Dermis lymphatic vessel endothelial cell (primary cell): ENCODE results near the gene UNC5B. TPM values are rescaled to one million over a fixed set of nuclear protein-coding genes. Genes with fewer than 3 reads are reported as not detected.

Experiments
- total RNA-seq: library from RNA; depleted of rRNA; stranded (reverse); fragments of >200 nt; gene quantifications from 2 replicates; pipeline ENCODE4 v1.2.1, GENCODE V29; 2014

UNC5B gene
- total RNA-seq = 4.0 and 18.8 TPM in 2 replicates

GRCh38 chr10:71212318-71213126, at the start of gene UNC5B:
TSS of gene UNC5B (plus strand) at chr10:71212570. CDS start at chr10:71212986, 416 bp downstream.

GRCh38 chr10:71319042-71319799, 106.9 kb downstream of the UNC5B start, which contains the start of gene SLC29A3:
TSS of gene SLC29A3 (plus strand) at chr10:71319259. CDS start at chr10:71319310, 51 bp downstream.

Other genes starting within 250 kb of the UNC5B start
- gene SLC29A3, start 106.7 kb downstream of the UNC5B start, total RNA-seq = 2.3 and 3.0 TPM in 2 replicates
- gene CDH23, start 184.3 kb downstream of the UNC5B start, total RNA-seq = under 0.01 TPM in 2 replicates